ENCODE results near the gene SYCP2L. TPM values are rescaled to one million over a fixed set of nuclear protein-coding genes. Genes with fewer than 3 reads are reported as not detected.

The SYCP2L gene
- total RNA-seq, 1 experiment from 2014 or later: 4.9 TPM

GRCh38 chr6:11018225-11018624 lies 131.4 kb downstream of the SYCP2L start:
- Histone ChIP-seq H3K36me3 (ENCODE audit: control insufficient read depth in 1 of 2, insufficient read depth in 2 of 2, low read length in 2 of 2) (no peaks in the 10 kb centered on the region), H3K9ac (ENCODE audit: low read length) (no peak overlapping the region), H2AFZ (ENCODE audit: low read depth, low read length, poor library complexity, severe bottlenecking) (no peak overlapping the region), H3K4me1 (ENCODE audit: control insufficient read depth in 1 of 2, insufficient read depth in 2 of 2, low read length in 2 of 2) (no peaks in the 10 kb centered on the region), H3K4me2 (ENCODE audit: low read length) (no peak overlapping the region), H3K9me2 (ENCODE audit: insufficient read depth) (no peaks in the 10 kb centered on the region), H3K79me2 (ENCODE audit: insufficient read depth, low read length) (no peaks in the 10 kb centered on the region), H3K27me3 (ENCODE audit: insufficient read depth, low read length) (no peaks in the 10 kb centered on the region), H4K20me1 (ENCODE audit: insufficient read depth) (no peaks in the 10 kb centered on the region), H3K4me3 (replicated peaks in 1 of 2; ENCODE audit: low read depth in 1 of 2, low read length in 2 of 2) (no peak overlapping the region), H3K9me3 (ENCODE audit: control insufficient read depth in 1 of 2, insufficient read depth in 1 of 2, low read depth in 1 of 2, low read length in 2 of 2) (no peaks in the 10 kb centered on the region), H3K27ac (ENCODE audit: low read depth, low read length) (no peak overlapping the region)
- RAD21 ChIA-PET (ENCODE audit: low non-redundant PET in 1 of 2, low total read pairs in 2 of 2, uncharacterized antibody in 2 of 2, unreplicated experiment in 2 of 2): no interaction called here
- CTCF ChIA-PET: no interaction called here
- no peak for TF ChIP-seq MAX (IDR thresholded peaks at IDR 0.05)
- TF ChIP-seq ZFX (IDR thresholded peaks at IDR 0.05): no peak
- TF ChIP-seq TCF7L2 (IDR thresholded peaks at IDR 0.05; ENCODE audit: borderline replicate concordance, extremely low read depth, insufficient read depth, insufficient read length): no peak
- TF ChIP-seq ZNF274 (IDR thresholded peaks at IDR 0.05; ENCODE audit: low read depth, low read length): no peak
- no peak for TF ChIP-seq CBX3 (IDR thresholded peaks at IDR 0.05; ENCODE audit: low read depth)
- no peak for TF ChIP-seq JUND (IDR thresholded peaks at IDR 0.05)
- no peak for TF ChIP-seq ATF3 (IDR thresholded peaks at IDR 0.05)
- TF ChIP-seq POLR2A (IDR thresholded peaks at IDR 0.05; ENCODE audit: borderline replicate concordance, extremely low read depth, insufficient read depth, insufficient read length): no peak
- no peak for TF ChIP-seq REST (IDR thresholded peaks at IDR 0.05; ENCODE audit: low read depth)
- no peak for TF ChIP-seq POLR2AphosphoS5 (IDR thresholded peaks at IDR 0.05; ENCODE audit: low read depth, low read length)
- TF ChIP-seq EZH2 (IDR thresholded peaks at IDR 0.05): no peak
- TF ChIP-seq ELF1 (IDR thresholded peaks at IDR 0.05; ENCODE audit: borderline replicate concordance, low read depth): no peak
- TF ChIP-seq CEBPB (IDR thresholded peaks at IDR 0.05; ENCODE audit: low read depth): no peak
- TF ChIP-seq SRF (IDR thresholded peaks at IDR 0.05; ENCODE audit: low read depth): no peak
- intact Hi-C loops (cut with micrococcal nuclease): no loop called here
- POLR2A ChIA-PET: no interaction called here
- DNase-seq (ENCODE audit: low read depth, low spot score) (no peak), ATAC-seq (no peak)
- no TSS peak for BruUV-seq (replicated peaks)
